Stimulated activated CD4-positive, alpha-beta T cell treated with anti-CD3 and anti-CD28 coated beads, TNF-alpha, amount 100 ng/mL, for 24 hours (primary cell): ENCODE results near the gene ARRDC3.
"Not testable (repeated sequence)": the region's sequence is repeated elsewhere in the genome, so short reads cannot be mapped to it uniquely, and the experiment has no call there.

ENCODE experiments used
- DNase-seq, 3 experiments: peaks; one replicate each; pipeline ENCODE4 v3.0.0-alpha.2; 2020; ENCODE audit warnings: low read depth in 3 of 3

ARRDC3 gene

GRCh38 chr5:91359962-91360609, 23.0 kb downstream of the ARRDC3 start:
- DNase-seq: no peak

GRCh38 chr5:91357806-91358205, 25.3 kb downstream of the ARRDC3 start:
- DNase-seq: no peak

- DNase-seq: no peak
These were observed 26.0 kb downstream of the ARRDC3 start for GRCh38 chr5:91357012-91357634.

GRCh38 chr5:91354867-91355266, 28.2 kb downstream of the ARRDC3 start:
- DNase-seq: not testable (repeated sequence)

- no peak for DNase-seq
These were observed 30.1 kb downstream of the ARRDC3 start for GRCh38 chr5:91352831-91353695.

GRCh38 chr5:91345461-91345860, 37.7 kb downstream of the ARRDC3 start:
- no peak for DNase-seq

- DNase-seq: not testable (repeated sequence)
These were observed 38.4 kb downstream of the ARRDC3 start for GRCh38 chr5:91344661-91345200.

- DNase-seq: no peak
These were observed 39.2 kb downstream of the ARRDC3 start for GRCh38 chr5:91343916-91344315.

GRCh38 chr5:91342931-91343330, 40.2 kb downstream of the ARRDC3 start:
- not testable (repeated sequence) for DNase-seq

GRCh38 chr5:91341154-91341553, 42.0 kb downstream of the ARRDC3 start:
- DNase-seq: no peak

GRCh38 chr5:91340532-91340931, 42.6 kb downstream of the ARRDC3 start:
- DNase-seq: no peak

GRCh38 chr5:91339063-91339705, 43.9 kb downstream of the ARRDC3 start:
- no peak for DNase-seq

- DNase-seq: no peak
These were observed 50.7 kb downstream of the ARRDC3 start for GRCh38 chr5:91332267-91333045.

- no peak for DNase-seq
These were observed 51.4 kb downstream of the ARRDC3 start for GRCh38 chr5:91331705-91332104.

GRCh38 chr5:91329283-91329682, 53.8 kb downstream of the ARRDC3 start:
- DNase-seq: no peak

- no peak for DNase-seq
These were observed 54.4 kb downstream of the ARRDC3 start for GRCh38 chr5:91328743-91329142.

- DNase-seq: not testable (repeated sequence)
These were observed 60.1 kb downstream of the ARRDC3 start for GRCh38 chr5:91322981-91323380.

- DNase-seq: no peak
These were observed 63.5 kb downstream of the ARRDC3 start for GRCh38 chr5:91319667-91320066.

- peak in 1 of 3 experiments; percentile 38 for DNase-seq
These were observed 64.4 kb downstream of the ARRDC3 start for GRCh38 chr5:91318724-91319123.
